Measurements from ENCODE around the gene RARG.

GRCh38 chr12:53179687-53180219, 52.3 kb downstream of the RARG start:
- TF ChIP-seq TOX (CRISPR knock-in tag; IDR thresholded peaks at IDR 0.05; ENCODE audit: borderline replicate concordance) (no peak), PPARA (CRISPR knock-in tag; IDR thresholded peaks at IDR 0.05; ENCODE audit: borderline replicate concordance) (no peak)

Data from SK-N-SH treated with all-trans-retinoic acid at 6 μM for 48 hours (cell line).